GM18858 (cell line): ENCODE data around the gene DNAH12.

Source experiments
- ATAC-seq: cut with Tn5 transposase; IDR thresholded peaks from one replicate; pipeline ENCODE4 v1.9.1; 2021; ENCODE audit not compliant: unreplicated experiment

Gene DNAH12, protein sequence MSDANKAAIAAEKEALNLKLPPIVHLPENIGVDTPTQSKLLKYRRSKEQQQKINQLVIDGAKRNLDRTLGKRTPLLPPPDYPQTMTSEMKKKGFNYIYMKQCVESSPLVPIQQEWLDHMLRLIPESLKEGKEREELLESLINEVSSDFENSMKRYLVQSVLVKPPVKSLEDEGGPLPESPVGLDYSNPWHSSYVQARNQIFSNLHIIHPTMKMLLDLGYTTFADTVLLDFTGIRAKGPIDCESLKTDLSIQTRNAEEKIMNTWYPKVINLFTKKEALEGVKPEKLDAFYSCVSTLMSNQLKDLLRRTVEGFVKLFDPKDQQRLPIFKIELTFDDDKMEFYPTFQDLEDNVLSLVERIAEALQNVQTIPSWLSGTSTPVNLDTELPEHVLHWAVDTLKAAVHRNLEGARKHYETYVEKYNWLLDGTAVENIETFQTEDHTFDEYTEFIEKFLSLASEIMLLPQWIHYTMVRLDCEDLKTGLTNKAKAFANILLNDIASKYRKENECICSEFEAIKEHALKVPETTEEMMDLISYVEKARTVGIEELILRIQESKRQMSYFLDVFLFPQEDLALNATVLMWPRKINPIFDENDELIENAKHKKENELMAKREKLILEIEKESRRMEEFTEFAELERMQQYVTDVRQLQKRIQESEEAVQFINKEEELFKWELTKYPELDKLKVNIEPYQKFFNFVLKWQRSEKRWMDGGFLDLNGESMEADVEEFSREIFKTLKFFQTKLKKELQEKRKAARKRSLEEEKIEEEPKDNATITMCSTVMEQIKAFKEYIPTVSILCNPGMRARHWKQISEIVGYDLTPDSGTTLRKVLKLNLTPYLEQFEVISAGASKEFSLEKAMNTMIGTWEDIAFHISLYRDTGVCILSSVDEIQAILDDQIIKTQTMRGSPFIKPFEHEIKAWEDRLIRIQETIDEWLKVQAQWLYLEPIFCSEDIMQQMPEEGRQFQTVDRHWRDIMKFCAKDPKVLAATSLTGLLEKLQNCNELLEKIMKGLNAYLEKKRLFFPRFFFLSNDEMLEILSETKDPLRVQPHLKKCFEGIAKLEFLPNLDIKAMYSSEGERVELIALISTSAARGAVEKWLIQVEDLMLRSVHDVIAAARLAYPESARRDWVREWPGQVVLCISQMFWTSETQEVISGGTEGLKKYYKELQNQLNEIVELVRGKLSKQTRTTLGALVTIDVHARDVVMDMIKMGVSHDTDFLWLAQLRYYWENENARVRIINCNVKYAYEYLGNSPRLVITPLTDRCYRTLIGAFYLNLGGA (N-terminal part only)

DNA sequence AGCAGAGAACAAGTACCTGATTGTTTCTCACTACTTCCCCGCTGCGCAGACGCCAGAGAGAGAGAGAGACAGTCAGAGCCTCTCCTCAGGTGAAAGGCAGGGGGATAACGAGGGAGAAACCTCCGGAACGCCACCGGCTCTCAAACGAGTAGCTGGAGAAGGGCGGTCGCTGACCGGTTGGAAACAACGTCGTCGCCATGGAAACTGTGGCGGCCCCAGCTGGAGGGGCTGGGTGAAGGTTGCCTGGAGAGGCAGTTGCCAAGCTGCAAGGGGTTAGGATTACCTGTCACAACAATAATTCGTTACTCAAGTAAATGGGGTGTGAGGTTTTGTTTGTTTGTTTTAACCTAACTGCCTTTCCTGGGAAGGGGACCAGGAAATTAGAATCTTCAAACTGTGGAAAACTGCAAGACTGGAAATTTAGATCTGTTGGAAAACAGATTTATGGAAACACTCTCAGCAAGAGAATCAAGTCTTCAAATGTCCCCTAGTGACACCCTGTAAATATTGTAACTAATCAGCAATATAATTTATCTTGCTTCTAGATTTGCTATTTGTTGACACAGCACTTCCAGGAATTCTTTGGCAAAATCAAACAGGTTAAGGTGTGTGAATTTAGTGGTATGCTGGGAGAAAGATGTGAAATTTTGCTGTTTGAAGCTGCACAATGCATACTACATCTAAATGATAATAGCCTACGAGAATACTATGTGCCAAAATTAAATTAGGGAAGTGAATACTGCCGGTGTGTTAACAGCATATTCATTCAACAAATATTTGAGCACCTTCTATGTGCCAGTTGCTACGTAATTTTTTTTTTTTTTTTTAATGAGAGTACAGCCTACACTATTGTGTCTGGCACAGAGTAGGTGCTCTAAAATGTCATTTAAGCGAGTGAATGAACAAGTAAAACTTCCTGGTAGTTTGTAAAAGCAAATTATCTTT is at the start of gene DNAH12:
TSS of gene DNAH12 (minus strand) at position 164 of the 945 bp plus-strand sequence. CDS start 1,474 bp downstream, outside the sequence.
- no peak for ATAC-seq

DNA sequence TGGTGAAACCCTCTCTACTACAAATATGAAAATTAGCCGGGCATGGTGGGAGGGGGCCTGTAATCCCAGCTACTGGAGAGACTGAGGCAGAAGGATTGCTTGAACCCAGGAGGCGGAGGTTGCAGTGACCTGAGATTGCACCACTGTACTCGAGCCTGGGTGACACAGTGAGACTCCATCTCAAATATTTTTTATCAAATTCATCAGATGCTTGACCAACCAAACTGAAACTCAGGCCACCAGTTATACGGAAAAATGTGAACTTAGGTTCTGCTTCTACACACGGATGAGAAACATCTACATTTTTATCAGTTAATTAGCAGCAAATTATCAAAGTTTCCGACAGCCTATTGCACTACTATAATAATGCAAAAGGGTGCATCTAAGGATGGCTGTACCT is 48.2 kb upstream of the DNAH12 start:
- ATAC-seq, result no peak

DNA sequence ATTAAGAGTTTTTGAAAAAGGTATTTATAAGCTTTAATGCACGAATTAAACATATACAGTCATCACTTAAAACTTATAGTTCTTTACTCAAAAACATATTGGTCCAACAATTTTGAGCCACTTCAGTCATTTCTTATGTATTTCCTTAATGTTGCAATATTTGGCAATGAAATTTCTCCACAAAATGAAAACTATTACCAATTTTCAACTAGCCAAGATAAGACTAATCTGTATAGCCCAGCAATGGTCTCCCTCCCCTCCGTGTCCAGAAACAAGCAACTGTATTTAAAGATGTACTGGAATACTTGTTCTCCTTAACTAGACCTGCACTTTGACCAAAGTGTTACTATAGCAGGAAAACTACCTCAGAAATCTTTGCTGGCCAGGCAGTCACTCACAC is 43.8 kb upstream of the DNAH12 start:
- ATAC-seq, result no peak

DNA sequence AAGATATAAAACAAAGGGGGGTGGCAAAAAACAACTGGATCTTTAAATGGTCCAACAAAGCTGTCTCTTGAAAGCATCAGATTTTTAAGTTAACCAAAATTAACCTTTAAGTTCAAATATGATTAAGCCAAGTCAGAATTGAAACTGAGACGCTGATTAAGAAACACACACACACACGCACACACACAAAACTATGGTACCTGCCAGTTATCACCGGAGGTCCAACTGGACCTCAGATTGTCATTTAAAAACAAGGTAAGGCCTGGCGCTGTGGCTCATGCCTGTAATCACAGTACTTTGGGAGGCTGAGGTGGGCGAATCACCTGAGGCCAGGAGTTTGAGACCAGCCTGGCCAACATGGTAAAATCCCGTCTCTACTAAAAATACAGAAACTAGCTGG is 42.6 kb upstream of the DNAH12 start:
- no peak for ATAC-seq

DNA sequence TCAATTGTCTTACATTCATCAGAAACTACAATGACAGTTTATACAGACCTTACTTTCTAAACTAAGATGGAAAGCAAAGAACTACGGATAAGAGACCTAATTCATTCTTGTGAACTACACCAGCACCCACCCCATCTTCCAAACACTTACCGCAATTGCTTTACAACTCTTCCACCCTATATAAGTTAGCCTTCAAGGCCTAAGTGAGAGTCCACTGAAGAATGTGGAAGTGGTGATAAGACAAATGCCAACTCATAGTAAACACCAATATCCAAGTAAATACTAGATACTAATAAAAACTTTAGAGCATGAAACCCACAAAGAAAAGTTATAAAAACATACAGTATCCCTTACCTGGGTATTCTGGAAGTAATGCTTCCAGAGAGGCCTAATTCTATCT is 39.4 kb upstream of the DNAH12 start:
- ATAC-seq, result no peak

DNA sequence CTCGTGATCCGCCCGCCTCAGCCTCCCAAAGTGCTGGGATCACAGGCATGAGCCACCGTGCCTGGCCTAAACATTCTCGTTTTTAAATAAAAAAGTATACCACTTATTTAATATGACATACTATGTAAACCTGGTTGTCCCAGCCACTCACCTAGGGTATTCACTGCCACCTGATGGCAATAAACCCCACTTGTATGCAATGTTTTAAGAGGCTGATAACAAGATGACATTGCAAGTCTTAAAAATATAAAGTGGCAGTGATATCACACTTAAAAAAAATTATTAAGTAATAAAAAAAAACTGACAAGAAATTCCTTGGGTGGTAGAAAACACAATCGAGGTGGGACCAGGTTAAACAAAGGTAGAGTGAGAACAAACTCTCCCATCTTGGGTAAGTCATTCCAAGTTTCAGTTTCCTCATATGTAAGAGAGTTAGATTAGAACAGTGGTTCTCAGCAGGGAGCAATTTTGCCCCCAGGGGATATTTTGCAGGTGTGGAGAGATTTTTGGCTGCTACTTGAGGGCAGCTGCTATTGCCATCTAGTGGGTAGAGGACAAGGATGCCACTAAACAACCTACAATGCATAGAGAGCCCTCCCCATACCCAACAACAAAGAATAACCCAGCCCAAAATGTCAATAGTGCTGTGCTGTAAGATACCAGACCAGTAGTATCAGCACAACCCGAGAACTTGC is 38.5 kb upstream of the DNAH12 start:
- ATAC-seq, result no peak

DNA sequence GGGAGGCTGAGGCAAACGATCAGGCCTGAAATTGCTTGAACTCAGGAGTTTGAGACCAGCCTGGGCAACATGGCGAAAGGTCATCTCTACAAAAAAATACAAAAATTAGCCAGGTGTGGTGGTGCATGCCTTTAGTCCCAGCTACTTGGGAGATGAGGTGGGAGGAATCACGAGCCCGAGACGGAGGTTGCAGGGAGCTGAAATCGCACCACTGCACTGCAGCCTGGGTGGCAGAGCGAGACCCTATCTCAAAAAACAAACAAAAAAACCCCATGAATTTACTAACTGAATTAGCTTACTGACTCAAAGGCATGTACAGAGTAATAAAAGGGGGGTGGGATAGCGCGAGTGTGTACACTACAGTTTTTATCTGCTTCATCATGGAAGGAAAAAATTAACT is 33.7 kb upstream of the DNAH12 start:
- ATAC-seq, result no peak

DNA sequence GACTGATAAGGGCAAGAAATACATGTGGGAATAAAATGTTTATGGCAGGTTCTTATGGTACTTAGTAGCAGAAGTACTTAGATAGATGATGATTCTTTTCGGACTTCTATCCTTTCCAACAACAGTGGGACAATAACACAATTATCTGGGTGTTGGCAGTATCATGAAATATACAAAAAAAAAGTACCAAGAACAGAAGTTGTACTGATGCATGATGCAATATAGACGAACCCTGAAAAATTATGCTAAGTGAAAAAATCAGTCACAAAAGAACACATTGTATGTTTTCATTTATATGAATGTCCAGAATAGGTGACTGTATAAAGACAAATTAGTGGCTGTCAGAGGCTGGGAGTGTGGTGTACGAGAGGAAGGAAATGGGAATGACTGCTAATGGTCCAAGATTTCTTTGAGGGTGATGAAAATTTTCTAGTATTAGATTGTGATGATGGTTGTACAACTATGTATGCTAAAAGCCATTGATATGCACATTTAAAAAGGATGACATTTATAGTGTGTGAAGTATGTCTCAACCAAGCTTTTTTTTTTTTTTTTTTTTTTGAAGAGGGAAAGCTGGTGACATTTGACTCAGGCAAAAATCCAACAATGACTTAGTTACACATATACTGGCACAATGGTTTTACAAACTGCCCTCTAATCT is 32.0 kb upstream of the DNAH12 start:
- no peak for ATAC-seq

DNA sequence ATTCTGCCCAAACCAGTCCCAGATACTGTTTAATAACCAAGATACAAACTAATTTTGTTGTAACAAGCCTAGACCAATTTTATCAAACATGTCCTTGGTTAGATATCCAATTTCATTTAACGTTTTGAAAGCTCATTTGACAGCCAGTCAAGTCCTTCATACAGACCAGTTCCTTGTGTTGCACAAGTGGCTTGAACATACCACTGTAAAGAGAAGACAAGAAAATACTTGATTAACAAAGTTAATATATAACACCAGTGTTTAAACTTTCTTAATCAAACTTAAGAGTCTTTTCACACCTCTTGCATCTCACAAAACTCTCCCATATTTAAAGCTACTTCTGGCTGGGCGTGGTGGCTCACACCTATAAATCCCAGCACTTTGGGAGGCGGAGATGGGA is 28.0 kb upstream of the DNAH12 start:
- ATAC-seq, result no peak

DNA sequence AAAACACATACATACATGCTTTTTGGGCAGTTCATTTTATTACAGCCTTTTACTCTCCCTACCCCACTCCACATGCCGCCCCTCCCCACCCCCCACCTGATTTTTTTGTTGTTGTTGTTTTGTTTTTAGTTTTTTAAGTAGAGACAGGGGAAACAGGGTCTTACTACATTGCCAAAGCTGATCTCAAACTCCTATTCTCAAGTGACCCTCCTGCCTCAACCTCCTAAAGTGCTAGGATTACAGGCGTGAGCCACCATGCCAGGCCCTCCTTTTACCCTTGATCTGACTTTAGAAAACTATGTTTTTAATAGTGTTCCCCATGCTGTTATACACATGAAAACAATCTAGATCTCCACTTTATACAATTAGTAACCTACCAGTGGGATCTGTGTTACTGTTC is 26.7 kb upstream of the DNAH12 start:
- ATAC-seq, result no peak

DNA sequence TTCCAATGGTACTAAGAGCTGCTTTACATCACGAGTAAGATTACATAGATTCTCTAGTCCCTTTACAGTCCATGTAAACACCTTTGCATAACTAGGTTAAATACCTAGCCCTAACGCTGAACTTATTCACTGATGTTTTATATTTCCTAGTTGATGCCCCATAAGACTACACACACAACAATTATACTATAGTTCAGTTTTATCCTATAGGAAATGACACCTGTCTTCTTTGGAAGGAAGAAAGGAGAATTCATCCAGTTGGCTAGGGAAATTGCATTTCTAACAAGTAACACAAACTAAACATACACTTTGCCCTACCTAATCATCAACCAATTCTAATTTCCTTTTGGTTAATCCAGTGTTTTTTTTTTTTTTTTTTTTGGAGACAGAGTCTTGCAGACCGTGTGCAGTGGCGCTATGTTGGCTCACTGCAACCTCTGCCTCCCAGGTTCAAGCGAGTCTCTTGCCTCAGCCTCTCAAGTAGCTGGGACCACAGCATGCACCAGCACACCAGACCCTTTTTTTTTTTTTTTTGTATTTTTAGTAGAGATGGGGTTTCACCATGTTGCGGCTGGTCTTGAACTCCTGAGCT is 25.8 kb upstream of the DNAH12 start:
- ATAC-seq, result no peak

DNA sequence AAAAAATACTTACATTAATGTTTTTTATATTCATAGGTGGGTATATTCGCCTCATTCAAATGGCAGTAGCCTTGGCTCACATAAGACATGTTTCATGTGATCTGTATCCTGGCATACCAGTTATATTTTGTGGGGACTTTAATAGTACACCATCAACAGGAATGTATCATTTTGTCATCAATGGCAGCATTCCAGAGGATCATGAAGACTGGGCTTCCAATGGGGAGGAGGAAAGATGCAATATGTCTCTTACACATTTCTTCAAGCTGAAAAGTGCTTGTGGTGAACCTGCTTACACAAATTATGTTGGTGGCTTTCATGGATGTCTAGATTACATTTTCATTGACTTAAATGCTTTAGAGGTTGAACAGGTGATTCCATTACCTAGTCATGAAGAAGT is 15.4 kb upstream of the DNAH12 start:
- ATAC-seq, result no peak

DNA sequence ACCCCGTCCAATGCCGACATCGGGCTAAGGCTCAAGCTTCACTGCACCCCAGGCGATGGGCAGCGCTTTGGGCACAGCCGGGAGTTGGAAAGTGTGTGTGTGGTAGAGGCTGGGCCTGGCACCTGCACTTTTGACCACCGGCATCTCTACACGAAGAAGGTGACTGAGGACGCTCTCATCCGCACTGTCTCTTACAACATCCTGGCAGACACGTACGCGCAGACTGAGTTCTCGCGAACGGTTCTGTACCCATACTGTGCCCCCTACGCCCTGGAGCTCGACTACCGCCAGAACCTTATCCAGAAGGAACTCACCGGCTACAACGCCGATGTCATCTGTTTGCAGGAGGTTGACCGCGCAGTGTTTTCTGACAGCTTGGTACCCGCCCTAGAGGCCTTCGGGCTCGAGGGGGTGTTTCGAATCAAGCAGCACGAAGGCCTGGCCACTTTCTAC is 13.0 kb upstream of the DNAH12 start:
- ATAC-seq, result no peak

DNA sequence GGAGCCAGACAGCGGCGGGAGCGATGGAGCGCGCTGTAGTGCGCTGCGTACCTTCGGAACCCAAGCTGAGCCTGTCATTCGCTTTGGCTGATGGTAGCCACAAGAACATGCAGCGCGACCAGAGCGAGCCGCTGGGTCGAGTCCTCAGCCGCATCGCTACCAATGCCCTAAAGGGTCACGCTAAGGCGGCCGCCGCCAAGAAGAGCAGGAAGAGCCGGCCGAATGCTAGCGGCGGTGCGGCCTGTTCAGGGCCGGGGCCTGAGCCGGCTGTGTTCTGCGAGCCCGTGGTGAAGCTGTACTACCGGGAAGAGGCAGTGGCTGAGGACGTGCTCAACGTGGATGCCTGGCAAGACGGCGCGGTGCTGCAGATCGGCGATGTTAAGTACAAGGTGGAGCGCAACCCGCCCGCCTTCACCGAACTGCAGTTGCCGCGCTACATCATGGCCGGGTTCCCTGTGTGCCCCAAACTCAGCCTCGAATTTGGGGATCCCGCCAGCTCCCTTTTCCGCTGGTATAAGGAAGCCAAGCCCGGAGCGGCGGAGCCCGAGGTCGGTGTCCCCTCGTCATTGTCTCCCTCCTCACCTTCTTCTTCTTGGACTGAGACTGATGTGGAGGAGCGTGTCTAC is 12.4 kb upstream of the DNAH12 start:
- peak; percentile 20 for ATAC-seq

DNA sequence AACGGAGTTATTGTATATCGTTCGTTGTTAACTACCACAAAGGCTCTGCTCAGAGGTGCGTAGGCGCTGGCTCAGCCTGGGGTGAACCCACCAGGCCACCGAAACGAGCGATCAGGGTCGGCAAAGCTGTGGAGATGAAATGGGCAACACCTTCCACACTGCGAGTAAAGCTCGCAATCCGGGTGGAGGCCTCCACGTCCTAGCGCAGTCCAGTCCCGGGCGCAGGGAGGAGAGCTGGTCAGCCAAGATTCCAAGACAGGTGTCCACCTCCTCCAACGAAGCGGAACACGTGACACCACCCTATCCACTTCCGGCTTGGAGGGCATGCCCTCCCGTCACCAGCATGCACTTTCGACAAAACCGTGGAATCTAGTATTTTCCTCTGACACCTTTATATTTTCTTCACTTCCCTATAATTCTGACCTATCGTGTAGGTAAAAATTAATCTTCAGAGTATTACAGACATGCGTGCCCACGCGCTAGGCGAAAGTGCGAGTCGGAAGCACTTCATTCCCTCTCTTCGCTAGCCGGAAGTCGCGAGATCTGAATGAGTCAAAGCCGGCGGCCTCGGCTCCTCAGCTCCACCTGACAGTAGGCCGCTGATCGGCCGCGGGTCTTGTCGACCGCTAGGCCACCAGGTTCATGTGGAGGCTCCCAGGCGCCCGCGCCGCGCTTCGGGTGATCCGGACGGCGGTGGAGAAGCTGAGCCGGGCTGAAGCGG is 11.8 kb upstream of the DNAH12 start, which contains the start of gene PDE12:
TSS of gene PDE12 (plus strand) at position 537 of the 721 bp plus-strand sequence. CDS start at position 643, 106 bp downstream.
- peak; percentile 69 for ATAC-seq

DNA sequence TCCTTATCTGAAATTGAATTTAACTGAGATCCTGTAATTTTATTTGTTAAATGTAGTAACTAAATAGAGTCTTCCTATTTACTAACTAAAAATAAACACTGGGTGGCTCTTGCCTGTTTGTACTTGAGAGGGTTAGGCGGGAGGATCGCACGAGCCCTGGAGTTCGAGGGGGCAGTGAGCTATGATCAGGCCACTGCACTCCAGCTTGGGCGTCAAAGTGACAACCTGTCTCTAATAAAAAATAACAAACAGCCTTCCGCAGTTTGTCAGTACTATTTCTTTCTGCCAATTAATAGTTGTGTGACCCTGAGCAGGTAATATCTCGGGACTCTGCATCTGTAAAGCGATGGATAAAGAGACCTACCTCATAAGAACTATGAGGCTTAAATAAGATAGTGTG is 11.2 kb upstream of the DNAH12 start:
- ATAC-seq, result no peak

DNA sequence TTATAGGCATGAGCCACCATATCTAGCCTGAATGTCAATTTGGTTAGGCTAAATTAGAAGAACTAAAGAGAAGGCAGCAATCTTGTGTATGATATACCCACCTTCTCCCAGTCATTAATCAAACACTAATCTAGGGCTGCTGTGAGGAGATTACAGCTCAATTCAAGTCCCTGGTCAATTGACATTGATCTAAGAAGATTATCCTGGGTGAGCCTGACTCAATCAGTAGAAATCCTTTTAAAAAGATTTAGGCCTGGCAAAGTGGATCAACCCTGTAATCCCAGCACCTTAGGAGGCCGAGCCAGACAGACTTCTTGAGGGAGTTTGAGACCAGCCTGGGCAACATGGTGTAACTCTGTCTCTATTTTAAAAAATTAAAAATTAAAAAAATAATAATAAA is 2.5 kb upstream of the DNAH12 start:
- no peak for ATAC-seq
